Activated CD8-positive, alpha-beta memory T cell treated with anti-CD3 and anti-CD28 coated beads, Interleukin-2, amount 50 U/mL, for 24 hours (primary cell): ENCODE data around the gene TMEM255B.

Source experiments
- DNase-seq: peaks from one replicate; pipeline ENCODE4 v3.0.0-alpha.2; 2020; ENCODE audit errors: extremely low read depth

TMEM255B gene

GRCh38 chr13:113846636-113847318 is 87.8 kb downstream of the TMEM255B start:
- DNase-seq, result no peak

GRCh38 chr13:113848020-113848419 is 89.0 kb downstream of the TMEM255B start:
- no peak for DNase-seq

DNA sequence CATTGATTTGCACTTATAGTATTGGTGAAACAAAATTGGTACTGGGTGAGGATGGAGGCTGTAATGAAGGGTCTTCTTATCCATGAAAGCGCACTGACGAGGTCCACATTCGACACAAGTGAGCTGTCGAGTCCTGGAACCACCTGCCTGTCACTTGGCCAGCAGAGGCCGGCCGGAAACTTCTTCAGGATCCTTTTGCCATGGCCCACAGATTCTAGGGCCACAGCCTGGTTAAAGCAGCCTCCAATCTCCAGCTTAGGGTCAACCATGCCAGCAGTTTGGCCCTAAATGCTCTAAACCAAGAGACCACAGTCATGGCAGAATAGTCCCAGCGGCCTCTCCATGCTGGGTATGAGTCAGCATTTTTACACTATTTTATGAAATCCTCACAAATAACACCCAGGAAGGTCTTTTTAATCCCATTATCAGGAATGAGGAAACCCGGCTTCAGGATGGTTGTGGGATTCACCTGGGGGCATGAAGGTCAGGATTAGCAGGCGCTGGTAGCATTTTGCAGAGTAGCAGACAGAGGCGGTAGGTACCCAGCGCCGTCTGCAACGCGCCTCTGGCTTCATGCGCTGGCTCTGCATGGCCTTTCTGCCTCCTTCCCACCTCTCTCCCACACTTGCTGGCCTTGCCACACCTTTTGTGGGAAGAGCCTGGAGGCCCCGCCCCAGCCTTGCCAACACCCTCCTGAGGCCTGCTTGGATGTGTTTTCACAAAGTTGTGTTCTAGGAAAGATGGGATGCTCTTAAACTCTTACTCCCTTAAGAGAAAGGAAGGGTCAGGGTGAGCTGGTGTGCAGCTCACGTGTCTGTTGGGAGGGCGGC is 89.6 kb downstream of the TMEM255B start:
- no peak for DNase-seq

GRCh38 chr13:113849546-113849945 is 90.5 kb downstream of the TMEM255B start:
- no peak for DNase-seq

DNA sequence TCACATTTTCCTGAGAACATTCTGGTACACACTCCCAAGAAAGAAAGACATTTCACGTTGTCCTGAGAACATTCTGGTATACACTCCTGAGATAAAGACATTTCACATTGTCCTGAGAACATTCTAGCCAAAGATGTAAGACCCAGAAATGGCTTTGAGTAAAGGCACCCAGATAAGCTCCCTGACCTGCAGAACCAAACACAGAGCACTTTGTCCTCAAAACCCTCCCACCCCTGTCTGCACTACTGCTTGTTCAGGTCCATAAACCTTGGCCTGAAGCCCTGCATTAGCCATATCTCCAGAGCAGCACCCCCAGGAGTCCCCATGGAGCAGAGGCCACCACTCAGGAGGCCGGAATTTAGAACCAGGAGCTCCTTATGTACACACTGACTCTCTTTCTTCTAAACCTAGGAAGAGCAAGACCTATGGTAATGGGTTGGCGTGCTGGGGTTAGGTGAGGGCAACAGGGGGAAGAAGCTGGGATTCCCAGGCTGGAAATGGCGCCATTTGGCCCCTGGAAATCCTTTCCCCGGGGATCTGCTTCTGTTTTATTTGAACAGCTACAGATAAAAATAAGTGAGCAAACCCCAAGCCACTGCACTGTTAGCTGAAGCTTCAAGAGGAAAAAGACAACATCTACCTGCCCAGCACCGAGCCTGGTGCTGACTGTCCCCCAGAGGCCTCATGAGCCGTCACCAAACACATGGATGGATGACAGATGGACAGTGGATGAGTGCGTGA is 91.1 kb downstream of the TMEM255B start:
- DNase-seq, result no peak

GRCh38 chr13:113850722-113851479 is 91.9 kb downstream of the TMEM255B start:
- DNase-seq, result no peak

DNA sequence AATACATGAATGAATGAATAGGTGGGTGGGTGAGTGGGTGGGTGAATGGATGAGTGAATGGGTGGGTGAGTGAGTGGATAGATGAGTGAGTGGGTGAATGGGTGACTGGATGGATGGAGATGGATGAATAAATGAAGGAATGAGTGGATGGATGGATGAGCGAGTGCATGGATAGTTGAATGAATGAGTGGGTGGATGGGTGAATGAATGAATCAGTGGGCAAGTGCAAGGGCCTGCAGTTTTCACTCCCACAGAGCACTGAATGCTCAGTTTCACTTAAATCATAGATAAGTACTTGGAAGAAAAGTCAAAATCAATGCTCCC is 92.4 kb downstream of the TMEM255B start:
- no peak for DNase-seq

DNA sequence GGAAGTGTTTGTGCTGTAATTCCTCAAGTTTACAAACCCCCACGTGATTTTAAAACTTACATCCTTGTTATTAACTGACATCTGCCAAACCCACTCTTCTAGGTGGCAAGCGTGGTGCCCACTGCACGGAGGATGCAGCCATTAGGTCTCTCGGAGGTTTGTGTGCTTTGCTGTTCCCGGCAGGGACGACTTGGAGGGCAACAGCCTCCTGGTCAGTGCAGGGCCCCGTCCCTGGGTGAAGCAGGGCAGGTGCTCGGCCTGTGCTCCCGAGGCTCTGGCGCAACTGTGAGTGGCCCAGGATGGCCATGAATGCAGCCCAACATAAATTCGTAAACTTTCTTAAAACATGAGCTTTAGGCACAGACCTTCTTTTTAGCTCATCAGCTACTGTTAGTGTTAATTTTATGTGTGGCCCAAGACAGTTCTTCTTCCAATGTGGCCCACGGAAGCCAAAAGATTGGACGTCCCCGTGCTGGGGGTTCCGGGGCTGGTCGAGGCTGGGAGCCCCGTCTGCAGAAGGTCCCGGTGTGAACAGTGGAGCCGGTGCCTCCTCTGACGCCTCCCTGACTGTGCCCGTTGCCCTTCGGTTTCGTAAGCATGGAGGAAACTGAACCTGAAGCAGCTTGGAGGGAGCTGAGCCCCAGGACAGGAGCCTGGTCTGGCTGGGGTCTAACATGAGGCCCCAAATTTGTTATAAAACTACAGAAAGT is 93.0 kb downstream of the TMEM255B start:
- no peak for DNase-seq

GRCh38 chr13:113852536-113853517 is 93.8 kb downstream of the TMEM255B start:
- no peak for DNase-seq

GRCh38 chr13:113853518-113854237 is 94.7 kb downstream of the TMEM255B start:
- DNase-seq, result no peak

GRCh38 chr13:113854238-113855011 is 95.4 kb downstream of the TMEM255B start:
- DNase-seq, result no peak

DNA sequence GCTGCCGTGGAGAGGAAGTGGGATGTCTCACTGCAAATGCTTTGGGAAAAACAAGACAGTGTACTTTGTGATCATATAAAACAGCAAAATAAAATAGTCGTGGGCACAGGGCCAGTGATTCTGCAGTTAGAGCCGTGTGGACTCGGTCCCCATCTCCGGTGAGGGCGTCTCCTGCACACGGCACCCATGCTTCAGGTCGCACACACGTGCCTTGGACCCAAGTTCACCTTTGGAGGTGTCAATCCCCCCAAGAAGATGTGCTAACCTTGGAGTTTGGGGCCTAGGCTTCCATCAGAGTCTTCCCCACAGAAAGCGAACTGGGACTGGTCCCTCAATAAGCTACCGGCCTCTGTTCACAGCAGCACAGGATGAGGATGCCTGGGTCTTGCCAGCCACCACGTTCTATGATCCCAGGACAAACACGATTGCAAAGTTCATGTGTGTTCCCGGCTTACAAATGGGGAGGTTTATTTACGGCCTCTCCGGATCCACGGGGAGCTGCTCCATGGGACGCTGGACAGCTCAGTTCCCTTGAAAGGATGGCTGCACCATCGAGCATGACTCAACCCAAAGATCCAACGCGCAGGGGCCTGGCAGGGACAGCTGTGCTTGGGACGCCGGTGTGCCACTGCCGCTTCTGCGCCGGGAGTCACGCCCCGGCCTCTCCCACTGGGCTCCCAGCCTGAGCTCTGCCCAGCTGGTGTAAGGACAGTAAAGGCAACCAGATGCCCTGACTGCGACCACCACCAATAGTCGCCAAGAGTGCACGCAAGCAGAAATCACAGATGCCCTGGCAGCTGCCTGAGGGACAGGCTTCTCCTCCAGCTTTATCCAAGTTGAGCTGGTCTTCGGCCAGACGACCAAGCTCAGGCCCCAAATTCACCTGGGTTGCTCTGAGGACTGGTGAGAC is 96.2 kb downstream of the TMEM255B start:
- DNase-seq, result no peak

GRCh38 chr13:113855931-113856715 is 97.1 kb downstream of the TMEM255B start:
- DNase-seq, result no peak

DNA sequence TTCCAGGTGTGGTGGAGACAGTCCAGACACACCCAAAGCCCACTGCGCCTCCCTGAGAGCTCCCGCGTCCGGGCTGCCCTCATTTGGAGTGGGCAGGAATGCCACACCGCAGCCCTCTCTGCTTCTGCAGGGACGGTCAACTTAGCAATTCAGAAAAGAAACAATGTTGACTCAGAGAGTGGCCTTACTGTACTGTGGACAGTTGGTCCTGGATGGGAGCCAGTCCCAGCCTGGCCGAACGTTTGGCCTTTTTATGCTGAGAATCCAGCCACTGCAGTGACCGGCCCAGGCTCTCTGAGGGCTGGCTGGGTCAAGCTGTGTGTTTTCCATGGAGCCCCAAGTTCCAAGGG is 97.7 kb downstream of the TMEM255B start:
- DNase-seq, result no peak

- no peak for DNase-seq
Measured at GRCh38 chr13:113857531-113858195, 98.6 kb downstream of the TMEM255B start.

- no peak for DNase-seq
Measured at GRCh38 chr13:113859311-113860050, 100.5 kb downstream of the TMEM255B start.
